Heart left ventricle (tissue), 13 donors: Measurements from ENCODE around the gene SERPINF2.

ENCODE experiments used
- CTCF ChIP-seq, 12 donors: fragments of 200-600 bp; sonication (generic) in 4 of 12; IDR thresholded peaks; one replicate each; pipeline versions ENCODE4 v1.5.0 to v1.8.0; 2018 to 2022; ENCODE audit warnings: antibody characterized with exemption in 12 of 12, mild to moderate bottlenecking in 5 of 12
- POLR2A ChIP-seq, 2 donors: fragments of 450-650 bp; IDR thresholded peaks; one replicate each; pipeline ENCODE4 v1.6.1; 2017; ENCODE audit warnings: antibody characterized with exemption in 2 of 2, mild to moderate bottlenecking in 2 of 2, moderate library complexity in 2 of 2
- donor health status: ischemic (EF 13 %, LVEDD 7.1; RV severe dilation, severe dysfunction).
- donor health status: DM: no; HTN: yes; CAD: no.
- donor health status: DM: no; HTN: no; CAD: no.
- donor health status: ischemic (EF 25% LVEDD 6.9; RV normal size, moderate dysfunction).
- donor health status: ischemic (EF 25% LVEDD 5.7; RV mildly dilated, moderate dysfunction).
- donor health status: ischemic (EF 35%, LVEDD 5.7; RV mildly dilated, moderate dysfunction).
- donor health status: nonischemic (EF 11% LVEDD 7.7; RV severe dilation, severe dysfunction).
- donor health status: DM: yes; HTN: yes; CAD: no.
- donor health status: PGD.
- donor health status: ischemic (EF 29% LVEDD 5.4; RV normal size, mild dysfunction).
- donor health status: nonischemic (EF 23%, LVEDD 6.1; RV moderate dilation, normal function).

GRCh38 chr17:1764284-1764683 is 21.6 kb downstream of the SERPINF2 start:
- TF ChIP-seq CTCF (IDR thresholded peaks at IDR 0.05) (no peak), POLR2A (IDR thresholded peaks at IDR 0.05) (no peak)
